GM21526 (cell line): ENCODE results near the gene ADGRA1.
"Not testable (repeated sequence)": the region's sequence is repeated elsewhere in the genome, so short reads cannot be mapped to it uniquely, and the experiment has no call there.

Experiments used
- ATAC-seq: cut with Tn5 transposase; IDR thresholded peaks from one replicate; pipeline ENCODE4 v1.9.1; 2021; ENCODE audit warnings: moderate library complexity; ENCODE audit not compliant: unreplicated experiment, low FRiP score

ADGRA1 gene

DNA sequence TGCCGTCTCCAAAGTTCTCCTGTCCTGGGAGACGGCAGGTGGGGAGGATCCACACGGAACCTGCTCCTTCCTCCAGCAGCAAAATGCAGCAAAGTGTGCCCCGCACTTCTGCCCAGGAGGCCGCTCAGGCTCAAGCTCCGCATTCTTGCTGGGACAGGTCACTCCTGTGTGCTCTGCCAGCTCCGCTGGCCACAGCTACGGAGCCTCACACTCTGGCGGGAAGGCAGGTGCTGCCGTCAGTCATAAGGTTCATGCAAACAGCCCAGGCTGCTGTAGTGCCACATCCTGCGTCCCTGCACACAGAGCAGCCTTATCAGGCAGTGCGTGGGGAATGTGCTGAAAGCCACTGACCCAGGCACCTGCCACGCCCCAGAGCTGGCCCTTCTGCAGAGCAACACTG, 22.4 kb downstream of the ADGRA1 start:
- no peak for ATAC-seq

- no peak for ATAC-seq
Measured at GRCh38 chr10:133110609-133111275, 23.0 kb downstream of the ADGRA1 start.

GRCh38 chr10:133111640-133112039, 23.9 kb downstream of the ADGRA1 start:
- not testable (repeated sequence) for ATAC-seq

- no peak for ATAC-seq
Measured at GRCh38 chr10:133113146-133113830, 25.6 kb downstream of the ADGRA1 start.

DNA sequence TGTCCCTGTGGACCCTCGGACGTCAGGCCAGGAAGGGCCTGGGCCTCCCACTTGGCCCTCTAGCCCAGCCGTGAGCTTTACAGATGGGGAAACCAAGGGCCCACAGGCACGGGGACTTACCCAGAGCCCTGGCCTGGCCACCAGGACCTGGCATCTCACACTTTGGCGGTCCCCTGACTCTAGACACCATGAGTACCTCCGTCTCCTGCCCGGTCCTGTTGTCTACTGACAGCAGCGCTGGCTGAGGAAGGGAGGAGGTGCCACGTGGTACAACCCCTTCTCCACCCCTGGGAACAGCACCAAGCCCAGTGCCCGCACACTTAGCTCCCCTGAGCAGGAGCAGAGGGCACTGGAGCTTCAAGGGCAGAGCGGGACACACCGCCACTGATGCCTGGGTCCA, 26.1 kb downstream of the ADGRA1 start:
- ATAC-seq, result no peak

- no peak for ATAC-seq
Measured at GRCh38 chr10:133114251-133114650, 26.5 kb downstream of the ADGRA1 start.

DNA sequence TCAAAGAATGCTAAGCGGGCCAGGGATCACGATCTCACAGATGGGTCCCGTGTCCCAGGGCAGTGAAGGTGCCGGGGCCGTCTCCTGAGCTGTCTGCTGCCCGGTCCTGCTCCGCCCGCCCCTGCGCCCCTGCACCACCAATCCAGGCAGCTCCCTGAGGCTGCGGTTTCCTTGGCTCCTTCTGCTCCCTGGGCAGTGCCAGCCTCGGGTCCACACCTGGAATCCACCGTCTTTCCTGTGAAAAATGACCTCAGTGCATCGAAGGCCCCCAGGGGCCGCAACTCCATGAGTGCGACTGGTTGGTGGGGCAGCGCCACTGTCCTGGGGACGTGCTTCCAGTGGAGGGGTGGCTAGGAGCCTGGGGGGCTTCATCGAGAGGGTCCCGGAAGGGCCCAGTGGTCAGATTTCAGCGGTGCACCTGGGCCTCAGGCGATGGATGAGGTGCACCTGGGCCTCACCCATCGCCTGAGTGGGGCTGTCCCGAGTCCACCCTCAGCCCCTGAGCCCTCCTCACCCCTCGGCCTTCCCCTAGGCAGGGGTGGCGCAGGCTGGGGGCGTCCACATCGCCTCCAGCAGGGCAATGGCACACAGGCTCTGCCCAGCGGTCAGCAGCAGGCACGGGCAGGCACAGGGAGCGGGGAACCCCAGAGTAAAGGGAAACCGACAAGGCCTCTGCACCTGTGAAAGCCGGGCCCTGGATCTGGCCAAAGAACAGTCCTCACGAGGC, 27.2 kb downstream of the ADGRA1 start:
- ATAC-seq, result no peak

DNA sequence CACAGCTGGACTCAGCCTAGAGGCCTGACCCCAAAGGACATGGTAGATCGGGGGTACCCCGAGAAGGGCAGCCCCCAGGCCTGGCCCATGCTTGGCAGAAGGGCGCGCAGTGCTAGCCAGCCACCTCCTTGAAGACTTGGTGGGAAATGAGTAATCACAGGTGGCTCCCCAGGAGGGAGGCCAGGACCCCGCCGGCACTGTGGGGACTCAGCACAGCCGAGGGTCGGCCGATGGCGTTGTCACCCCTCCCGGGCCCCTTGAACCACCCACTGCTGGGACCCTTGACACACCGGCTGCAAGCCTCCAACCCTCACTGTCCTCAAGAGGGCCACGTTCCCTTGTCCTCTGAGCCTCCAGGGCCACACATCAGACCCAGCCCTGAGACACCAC, 27.7 kb downstream of the ADGRA1 start:
- ATAC-seq, result no peak

DNA sequence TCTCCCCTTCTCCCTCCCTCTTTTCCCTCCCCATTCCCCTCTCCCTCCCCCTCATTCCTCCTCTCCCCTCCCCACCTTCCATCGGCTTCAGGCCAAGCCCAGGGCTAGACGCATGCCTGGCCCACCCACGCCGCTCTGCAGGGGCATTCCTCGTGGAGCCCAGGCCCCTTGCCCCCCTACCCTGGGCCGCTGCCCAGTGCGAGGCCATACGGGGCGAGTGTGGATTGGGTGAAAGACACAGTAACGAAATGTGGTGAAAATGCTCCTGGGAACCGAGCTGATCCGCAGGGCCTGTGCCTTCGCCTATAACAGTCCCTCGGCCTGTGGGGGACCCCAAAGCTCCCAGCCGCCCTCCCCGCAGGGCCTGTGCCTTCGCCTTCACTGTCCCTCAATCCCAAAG, 28.3 kb downstream of the ADGRA1 start:
- ATAC-seq, result no peak

DNA sequence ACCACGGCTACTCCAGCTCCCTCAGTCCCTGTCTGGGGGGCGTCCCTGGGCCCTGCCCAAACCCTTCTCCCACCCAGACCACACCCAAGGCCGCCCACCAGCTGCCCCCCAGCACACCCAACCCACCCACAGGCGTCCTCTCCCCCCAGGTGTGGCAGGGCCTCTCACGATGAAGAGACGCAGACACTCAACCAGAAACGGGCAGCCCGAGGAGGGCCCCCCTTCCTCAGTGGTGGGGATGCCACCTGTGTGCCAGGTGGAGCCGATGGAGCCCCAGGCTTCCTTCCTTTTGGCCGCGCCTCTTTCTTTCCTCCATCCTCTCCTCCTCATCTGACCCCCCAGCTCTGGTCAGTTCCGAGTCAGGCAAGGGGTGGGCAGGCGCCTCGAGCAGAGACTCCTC, 28.7 kb downstream of the ADGRA1 start:
- no peak for ATAC-seq

GRCh38 chr10:133117036-133117687, 29.4 kb downstream of the ADGRA1 start:
- no peak for ATAC-seq

- ATAC-seq, result no peak
Measured at GRCh38 chr10:133117688-133118071, 30.0 kb downstream of the ADGRA1 start.

DNA sequence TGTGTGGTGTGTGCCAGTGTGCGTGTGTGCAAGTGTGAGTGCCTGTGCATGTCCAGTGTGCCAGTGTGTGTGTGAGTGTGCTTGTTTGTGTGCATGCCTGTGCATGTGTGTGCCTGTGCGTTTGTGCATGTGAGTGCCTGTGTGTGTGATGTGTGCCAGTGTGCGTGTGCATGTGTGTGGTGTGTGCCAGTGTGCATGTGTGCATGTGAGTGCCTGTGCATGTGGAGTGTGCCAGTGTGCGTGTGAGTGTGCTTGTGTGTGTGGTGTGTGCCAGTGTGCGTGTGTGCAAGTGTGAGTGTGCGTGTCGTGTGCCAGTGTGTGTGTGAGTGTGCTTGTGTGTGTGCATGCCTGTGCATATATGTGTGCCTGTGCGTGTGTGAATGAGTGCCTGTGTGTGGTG, 33.8 kb downstream of the ADGRA1 start:
- no peak for ATAC-seq

DNA sequence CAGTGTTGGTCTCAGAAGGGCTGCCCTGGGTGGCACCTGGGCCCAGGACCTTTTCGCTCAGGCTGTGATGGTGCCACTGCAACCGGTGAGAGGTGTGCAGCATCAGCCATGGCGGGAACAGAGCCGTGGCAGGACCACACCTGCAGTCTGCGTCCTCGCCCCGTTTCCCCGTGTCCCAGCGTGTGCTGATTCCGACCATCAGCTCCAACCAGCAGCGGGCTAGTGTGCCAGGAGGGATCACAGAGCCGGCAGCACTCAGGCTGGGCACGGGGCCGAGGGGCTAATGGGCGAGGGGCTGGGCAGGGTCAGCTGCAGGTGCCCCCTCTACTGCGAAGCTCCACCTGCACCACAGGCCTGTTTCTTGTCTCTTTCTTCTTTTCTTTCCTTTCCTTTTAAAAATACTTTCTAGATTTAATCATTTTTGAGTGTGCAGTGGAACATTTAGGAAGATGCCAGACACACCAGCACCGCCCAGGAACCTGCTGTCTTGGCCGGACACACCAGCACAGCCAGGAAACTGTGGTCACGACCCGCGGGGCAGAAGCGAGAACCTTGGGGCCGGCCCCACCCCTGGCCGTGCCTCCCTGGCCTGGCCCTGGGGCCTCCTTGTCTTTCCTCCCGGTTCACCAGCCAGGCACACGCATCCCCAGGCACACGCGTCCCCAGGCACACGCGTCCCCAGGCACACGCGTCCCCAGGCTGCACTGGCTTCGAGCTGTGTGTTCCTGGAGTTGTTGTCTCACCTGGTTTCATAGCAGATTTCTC, 34.6 kb downstream of the ADGRA1 start:
- no peak for ATAC-seq

- no peak for ATAC-seq
Measured at GRCh38 chr10:133123050-133123745, 35.5 kb downstream of the ADGRA1 start.

GRCh38 chr10:133123746-133124356, 36.1 kb downstream of the ADGRA1 start:
- ATAC-seq, result no peak

DNA sequence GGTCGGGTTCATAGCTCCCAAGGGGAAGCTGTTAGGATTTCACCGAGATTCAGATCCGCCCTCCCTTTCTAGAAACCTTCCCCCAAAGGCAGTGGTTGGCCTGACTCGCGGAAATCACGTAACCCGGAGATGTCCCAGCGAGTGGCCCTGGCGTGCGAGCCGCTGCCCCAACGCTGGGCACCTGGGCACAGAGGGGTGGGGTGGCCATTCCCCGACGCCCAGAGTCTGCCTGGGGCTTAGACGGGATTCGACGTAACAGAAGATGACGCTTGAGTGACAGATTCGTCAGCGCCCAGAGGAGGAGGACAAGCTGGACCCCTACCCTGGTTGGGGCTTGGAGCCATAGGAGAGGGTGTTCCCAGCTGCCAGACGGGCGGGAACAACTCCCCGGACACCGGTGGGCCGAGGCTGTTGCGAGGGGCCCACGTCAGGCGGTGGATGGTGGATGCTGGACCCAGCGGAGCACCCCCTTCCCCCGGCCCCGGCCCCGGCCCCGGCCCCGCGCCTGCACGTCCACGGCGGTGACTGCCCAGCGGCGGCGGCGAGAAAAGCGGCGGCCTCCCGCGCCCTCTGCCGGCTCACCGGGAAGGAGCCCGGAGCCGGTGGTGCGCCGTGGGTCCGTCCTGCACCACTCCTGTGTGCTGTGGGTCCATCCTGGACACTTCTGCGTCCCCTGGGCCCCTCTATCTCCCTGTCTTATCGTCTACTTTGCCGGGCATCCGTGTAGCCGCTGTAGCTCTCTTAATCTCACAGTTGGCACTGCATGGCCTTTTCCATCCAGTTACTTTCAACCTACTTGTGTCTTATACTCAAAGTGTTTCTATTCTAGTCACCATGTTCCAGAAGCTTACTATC, 36.9 kb downstream of the ADGRA1 start:
- no peak for ATAC-seq

DNA sequence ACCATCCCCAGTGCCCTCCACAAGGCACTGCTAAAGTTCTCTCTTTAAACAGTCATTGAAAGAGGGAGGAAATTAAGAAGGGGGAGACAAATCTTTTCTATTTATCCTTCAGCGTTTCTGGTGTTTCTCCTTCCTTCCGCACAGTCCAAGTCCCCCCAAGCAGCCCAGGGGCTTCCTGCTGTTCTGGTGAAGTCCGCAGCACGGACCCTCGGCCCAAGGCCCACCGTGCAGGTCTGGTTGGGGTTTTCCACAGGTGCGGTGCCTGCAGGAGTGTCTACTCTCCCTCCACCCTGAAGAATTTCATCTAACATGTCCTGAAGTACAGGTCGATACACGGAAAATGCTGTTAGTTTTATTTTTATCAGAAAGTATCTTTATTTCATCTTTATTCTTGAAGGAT, 38.2 kb downstream of the ADGRA1 start:
- no peak for ATAC-seq
